Hematopoietic multipotent progenitor cell (in vitro differentiated cells): ENCODE measurements around the gene CRACR2B. TPM values are rescaled to one million over a fixed set of nuclear protein-coding genes. Genes with fewer than 3 reads are reported as not detected.
A peak's percentile ranks its signal among the peaks of the same experiment; 100 is the strongest.

Experiments used
- DNase-seq, 3 donors: peaks; one replicate each; pipeline ENCODE4 v3.0.0-alpha.2; 2011 to 2015; ENCODE audit warnings: low read depth in 2 of 3, low spot score in 2 of 3
- total RNA-seq: library from RNA; depleted of rRNA; stranded (reverse); fragments of >200 nt; gene quantifications from one replicate; pipeline ENCODE4 v1.2.3, GENCODE V29; 2012

Gene CRACR2B
- total RNA-seq, 1 donor, result 3.8 TPM

- DNase-seq, result no peak
Observed at GRCh38 chr11:794766-795633, 32.7 kb upstream of the CRACR2B start.

GRCh38 chr11:795634-796564 lies 31.8 kb upstream of the CRACR2B start:
- peak; percentile 58 to 91 (median 85) for DNase-seq

GRCh38 chr11:796565-797295 lies 31.0 kb upstream of the CRACR2B start:
- DNase-seq, result no peak

DNA sequence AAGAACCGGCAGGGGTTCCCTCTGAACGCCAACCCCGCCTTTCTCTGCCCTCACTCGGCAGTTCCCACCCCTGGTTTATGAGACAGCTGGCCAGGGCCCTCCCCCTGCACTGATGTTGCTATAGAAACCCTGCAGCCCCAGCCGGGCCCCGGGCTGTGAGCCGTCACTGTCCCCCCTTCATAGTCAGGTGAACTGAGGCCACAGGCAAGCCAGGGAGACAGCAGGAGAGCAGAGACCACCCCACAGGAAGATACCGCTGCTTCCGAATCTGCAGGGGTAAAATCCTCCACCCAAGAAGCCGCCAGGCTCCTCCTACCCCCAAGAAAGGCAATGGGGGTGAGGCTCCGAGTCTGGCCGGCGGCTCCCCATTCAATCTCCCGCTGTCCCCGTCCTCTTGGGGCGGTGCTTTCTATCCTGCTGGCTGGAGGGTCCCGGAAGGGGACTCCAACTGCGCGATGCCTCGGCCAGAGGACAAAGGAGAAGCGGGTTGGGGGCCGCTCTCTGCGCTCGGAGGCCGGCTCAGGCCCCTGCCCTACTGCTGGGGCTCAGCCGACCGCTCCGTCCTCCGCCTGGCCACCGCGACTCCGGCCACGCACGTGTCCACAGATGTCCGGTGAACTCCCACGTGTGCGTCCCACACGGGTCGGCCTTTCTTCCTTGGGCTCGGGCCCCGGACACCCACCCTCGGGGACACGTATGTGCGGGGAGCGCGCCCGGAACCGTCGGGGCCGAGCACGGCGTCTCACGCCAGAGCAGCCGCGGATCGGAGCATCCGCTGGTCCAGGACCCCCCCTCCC lies 30.2 kb upstream of the CRACR2B start:
- DNase-seq, result peak; percentile 47 to 78 (median 75)

DNA sequence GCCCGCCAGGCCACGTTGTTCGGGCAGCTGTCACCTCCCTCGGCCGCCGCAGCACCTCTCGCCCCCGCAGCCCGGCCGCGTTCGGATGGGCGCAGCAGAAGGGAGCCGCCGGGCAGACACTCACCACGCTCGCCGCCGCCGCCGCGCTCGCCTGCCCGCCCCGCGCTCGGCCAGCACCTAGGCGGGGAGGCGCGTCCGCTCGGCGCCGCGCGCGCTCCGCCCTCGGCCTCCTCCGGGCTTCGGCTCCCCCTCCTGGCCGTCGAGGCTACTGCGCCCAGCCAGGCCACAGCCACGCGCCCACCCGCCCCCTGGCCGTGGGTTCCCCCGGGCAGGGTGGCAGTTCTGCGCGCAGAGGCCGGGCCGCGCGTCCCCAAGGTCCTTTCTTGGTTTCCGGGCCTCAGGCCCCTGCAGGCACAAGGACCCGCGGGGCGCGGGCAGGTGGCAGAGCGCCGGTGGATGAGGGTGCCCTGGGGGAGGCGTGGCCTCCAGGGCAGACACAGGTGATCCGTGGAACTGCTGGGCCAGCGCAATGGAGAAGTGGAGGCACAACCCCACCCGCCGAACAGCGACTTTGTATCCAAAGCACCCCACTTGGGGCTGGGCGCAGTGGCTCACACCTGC lies 29.5 kb upstream of the CRACR2B start, which contains the start of gene SLC25A22:
SLC25A22 (minus strand) TSS at position 189 of the 621 bp plus-strand sequence. CDS start 3,275 bp downstream, outside the sequence.
- DNase-seq, result peak; percentile 77 to 87 (median 86)

GRCh38 chr11:799641-800316 lies 27.9 kb upstream of the CRACR2B start:
- DNase-seq, result no peak

- no peak for DNase-seq
Observed at GRCh38 chr11:800473-800872, 27.2 kb upstream of the CRACR2B start.

DNA sequence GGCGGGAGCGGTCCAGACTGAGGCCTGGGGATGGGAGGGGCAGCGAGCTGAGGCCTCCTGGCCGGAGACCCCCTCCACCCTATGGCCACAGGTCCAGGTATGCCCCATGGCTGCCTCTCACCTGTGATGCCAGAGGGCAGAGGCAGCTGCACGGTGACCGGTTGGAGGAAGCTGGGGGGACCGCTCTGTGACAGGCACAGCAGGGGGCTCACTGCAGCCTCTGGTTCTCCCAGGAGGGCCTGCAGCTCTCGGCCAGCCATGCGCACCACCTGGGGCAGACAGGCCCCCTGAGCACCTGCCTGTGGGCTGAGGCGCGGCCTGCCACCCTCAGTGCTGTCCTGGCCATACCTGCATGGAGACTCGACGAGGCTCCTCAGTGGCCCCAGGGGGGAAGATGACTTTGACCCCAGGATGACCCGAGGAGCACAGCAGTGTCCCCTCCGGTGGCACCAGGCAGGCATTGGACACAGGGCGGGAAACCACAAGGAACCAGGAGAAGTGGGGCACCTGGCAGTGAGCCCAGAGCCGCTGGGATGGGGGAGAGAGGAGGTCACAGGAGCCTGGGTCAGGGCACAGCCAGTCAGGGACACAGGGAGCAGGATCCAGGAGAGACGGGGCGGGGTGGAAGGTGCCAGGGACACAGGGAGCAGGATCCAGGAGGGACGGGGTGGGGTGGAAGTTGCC lies 26.5 kb upstream of the CRACR2B start:
- DNase-seq, result no peak

- no peak for DNase-seq
Observed at GRCh38 chr11:802018-802617, 25.6 kb upstream of the CRACR2B start.

DNA sequence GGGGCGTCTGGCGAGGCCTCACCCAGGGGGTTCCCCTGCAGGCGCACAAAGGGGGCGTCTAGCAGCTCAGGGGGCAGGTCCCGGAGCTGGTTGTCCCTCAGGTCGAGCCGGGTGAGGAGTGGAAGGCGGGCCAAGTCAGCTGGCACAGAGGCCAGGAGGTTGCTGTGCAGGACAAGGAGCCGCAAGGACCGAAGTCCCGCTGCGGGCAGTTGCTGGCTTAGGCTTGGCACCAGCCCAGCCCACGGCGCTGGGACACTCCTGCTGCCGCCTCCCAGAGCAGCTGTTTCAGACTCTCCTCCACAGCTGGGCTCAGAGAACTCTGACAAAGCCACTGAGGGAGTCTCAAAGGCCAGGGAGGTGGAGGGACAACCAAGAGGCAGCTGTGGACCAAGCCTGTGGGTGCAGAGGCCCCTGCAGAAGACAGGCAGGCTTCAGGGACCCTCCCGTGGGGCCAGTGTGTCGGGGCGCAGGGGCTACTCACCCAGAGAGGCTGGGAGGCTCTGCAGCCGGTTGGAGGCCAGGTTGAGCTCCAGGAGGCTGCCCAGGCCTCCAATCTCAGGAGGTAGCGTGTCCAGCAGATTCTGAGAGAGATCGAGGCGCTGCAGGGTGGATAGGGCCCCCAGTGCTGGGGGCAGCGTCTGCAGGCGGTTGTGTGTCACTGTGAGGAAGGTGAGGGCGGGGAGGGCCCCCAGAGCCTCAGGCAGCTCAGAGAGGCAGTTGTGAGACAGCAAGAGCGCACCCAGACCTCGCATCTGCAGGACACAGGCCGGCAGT lies 24.8 kb upstream of the CRACR2B start:
- DNase-seq, result no peak

GRCh38 chr11:803467-803742 lies 24.3 kb upstream of the CRACR2B start:
- no peak for DNase-seq

DNA sequence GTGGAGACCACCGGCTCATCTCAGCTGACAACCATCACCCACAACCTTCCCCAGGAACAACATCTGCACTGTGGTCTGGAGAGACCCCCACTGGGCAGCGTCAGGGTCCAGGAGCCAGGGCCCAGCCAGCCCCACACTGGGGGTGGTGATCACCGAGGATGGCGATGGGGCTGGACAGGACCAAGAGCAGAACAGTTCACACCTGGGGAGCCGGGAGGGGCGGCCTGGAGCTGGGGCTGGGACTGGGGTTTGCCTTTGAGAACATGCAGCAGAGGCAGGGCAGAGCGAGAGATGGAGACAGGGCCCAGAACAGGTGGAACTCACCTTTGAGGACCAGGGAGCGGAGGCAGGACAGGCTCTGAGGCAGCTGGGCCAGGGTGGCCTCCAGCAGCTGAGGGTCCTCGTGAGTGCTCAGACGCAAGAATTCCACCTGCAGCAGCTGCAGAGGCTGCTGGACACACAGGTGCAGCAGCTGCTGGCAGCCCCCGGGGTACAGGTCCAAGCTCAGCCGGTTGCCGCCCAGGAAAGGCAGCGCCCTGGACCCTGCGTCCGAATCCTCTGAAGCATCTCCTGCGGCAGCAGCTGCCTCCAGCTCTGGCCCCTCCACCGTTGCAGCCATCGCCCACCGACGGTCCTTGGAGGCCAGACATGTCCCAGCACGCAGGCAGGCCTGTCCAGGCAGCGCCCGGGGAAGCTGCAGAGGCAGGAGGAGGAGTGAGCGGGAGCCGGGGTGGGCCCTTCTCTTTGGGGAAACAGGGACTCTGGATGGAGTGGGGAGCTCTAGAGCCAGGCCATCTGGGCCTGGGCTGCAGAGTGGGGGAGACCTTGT lies 23.7 kb upstream of the CRACR2B start:
- no peak for DNase-seq

DNA sequence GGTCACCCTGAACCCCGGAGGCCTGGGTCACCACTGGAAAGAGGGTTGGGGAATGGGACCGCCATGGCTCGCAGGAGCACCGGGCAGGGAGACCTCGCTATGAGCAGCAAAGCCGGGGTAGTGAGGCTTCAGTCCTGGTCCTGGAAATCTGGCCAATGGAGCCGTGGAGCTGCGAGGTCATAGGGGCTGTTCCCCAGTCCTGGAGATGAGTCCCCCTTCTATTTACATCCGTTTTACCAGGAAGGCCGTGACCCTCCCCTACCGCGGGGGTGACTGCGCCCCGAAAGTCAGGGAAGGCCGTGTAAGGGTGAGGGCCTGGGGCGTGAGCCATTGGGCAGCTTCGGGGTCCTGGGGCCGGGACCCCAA lies 23.1 kb upstream of the CRACR2B start:
- DNase-seq, result no peak

DNA sequence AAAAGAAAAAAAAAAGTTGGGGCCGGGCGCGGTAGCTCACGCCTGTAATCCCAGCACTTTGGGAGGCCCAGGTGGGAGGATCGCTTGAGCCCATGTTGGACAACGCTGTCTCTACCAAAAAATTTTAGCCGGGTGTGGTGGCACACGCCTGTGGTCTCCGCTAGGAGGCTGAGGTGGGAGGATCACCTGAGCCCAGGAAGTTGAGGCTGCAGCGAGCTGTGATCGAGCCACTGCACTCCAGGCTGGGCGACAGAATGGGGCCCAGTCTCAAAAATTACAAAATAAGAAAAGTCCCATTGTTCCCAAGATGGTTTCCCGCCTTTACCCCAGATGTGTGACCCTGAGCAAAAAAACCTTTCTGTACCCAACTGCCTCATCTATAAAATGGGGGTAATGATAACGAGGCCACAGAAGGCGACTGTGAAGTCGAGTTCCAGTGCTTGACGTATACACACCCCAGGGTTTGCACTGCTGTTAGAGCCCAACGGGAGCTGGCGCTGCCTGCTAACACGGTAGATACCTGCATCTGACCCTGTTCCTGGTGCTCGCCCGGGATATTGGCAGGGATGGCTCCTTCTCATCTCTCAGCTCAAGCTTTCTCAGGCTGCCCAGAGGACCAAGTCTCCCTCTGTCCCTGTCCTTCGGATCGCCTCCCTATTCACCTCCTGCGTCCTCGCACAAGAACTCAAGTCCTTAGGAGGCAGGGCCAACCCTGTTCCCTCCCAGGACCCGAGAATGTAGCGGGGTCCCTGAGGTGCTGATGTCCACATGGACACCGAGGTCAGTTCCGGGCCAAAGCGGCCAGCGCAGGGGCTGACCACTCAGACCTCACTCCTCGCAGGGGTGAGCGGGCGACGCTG lies 19.1 kb upstream of the CRACR2B start:
- DNase-seq, result no peak

DNA sequence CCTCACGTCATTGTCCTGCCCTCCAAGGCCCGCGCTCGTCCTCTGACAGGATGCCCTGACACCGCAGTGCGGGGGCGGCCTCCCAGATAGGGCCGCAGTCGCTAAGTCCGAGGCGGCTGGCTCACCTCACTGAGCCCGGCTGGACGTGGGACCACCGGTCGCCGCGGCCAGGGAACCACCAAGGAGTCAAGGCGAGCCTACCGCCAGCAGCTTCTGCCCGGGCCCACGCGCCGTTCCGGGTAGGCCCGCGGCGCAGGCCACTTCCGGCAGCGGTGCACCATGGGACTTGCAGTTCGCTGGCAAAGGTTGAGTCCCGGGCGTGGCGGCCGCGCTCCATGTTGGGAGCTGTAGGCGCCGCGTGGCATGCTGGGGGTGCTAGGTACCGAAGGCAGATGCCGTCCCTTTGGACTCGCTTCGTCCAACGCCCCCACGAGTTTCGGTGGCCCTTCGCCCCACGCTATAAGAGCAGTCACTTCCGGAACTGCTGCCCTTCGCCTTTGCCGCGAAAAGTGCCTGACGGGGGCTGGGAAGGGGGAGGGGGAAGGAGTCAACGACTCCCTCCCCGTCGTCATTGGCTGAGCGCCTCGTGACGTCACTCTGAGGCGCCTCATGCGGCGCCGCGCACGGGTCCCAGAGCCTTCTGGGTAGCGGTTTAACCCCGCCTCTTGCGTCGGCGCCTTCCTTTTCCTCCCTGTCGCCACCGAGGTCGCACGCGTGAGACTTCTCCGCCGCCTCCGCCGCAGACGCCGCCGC lies 18.3 kb upstream of the CRACR2B start, which contains the start of gene RPLP2:
RPLP2 (plus strand) TSS at position 681 of the 753 bp plus-strand sequence. CDS start 268 bp downstream, outside the sequence.
- DNase-seq, result peak; percentile 97 to 100 (median 98)
